HEK293 (cell line): ENCODE data around the gene FBXW2.

ENCODE experiments used
- CTCF ChIA-PET: fragments of 350-600 bp; formaldehyde crosslinking; extraction: SDS; loops from one replicate; lab custom pipeline; 2021; ENCODE audit warnings: antibody characterized with exemption; lab: Yijun Ruan, JAX
- POLR2A ChIA-PET: fragments of 300-600 bp; formaldehyde crosslinking; extraction: SDS; loops from one replicate; lab custom pipeline; 2020; ENCODE audit warnings: antibody characterized with exemption, inconsistent platforms; lab: Yijun Ruan, JAX
- H3K27ac ChIP-seq: fragments of 200-500 bp; sonication (Bioruptor generic); 2 replicates; pipeline ENCODE4 v1.5.1; 2014; ENCODE audit warnings: low read depth, low read length, control low read depth, inconsistent platforms; ENCODE audit errors: extremely low read depth
- H3K36me3 ChIP-seq, 2 experiments: fragments of 200-500 bp in 1 of 2; sonication (Bioruptor generic) in 1 of 2; 1 replicate in 1 of 2; 2 replicates in 1 of 2; pipeline ENCODE4 v1.5.1; 2014 to 2017; ENCODE audit warnings: inconsistent platforms in 2 of 2, low read length in 2 of 2; ENCODE audit not compliant: control insufficient read depth in 2 of 2, insufficient read depth in 1 of 2
- H3K4me1 ChIP-seq: fragments of 200-500 bp; sonication (Bioruptor generic); 2 replicates; pipeline ENCODE4 v1.5.1; 2014; ENCODE audit warnings: mild to moderate bottlenecking, low read length, inconsistent platforms; ENCODE audit not compliant: control insufficient read depth, insufficient read depth
- H3K4me3 ChIP-seq: 2 replicates; pipeline ENCODE4 v1.5.1; 2011; ENCODE audit warnings: low read depth, mild to moderate bottlenecking, control low read depth, low read length, moderate library complexity
- H3K9me3 ChIP-seq: fragments of 200-500 bp; sonication (Bioruptor generic); 2 replicates; pipeline ENCODE4 v1.5.1; 2014; ENCODE audit warnings: low read depth, low read length, inconsistent platforms; ENCODE audit not compliant: control insufficient read depth, insufficient read depth
- PRDM1 ChIP-seq: fragments of 450-650 bp; formaldehyde crosslinking; IDR thresholded peaks from 2 replicates; pipeline ENCODE4; 2016; ENCODE audit warnings: missing biosample characterization, missing genetic modification characterization
- SP7 ChIP-seq: fragments of 450-650 bp; formaldehyde crosslinking; IDR thresholded peaks from 2 replicates; pipeline ENCODE4 v1.5.1; 2016; ENCODE audit warnings: missing biosample characterization, missing genetic modification characterization
- ZFHX2 ChIP-seq: fragments of 450-650 bp; formaldehyde crosslinking; conservative IDR thresholded peaks from 2 replicates; pipeline ENCODE4 v1.5.1; 2016; ENCODE audit warnings: missing biosample characterization, missing genetic modification characterization
- ZNF10 ChIP-seq: fragments of 450-650 bp; formaldehyde crosslinking; IDR thresholded peaks from 2 replicates; pipeline ENCODE4 v1.5.1; 2017; ENCODE audit warnings: missing biosample characterization, missing genetic modification characterization
- ZNF112 ChIP-seq: fragments of 450-650 bp; formaldehyde crosslinking; IDR thresholded peaks from 2 replicates; pipeline ENCODE4 v1.5.0; 2017; ENCODE audit warnings: missing biosample characterization, missing genetic modification characterization
- ZNF121 ChIP-seq: fragments of 450-650 bp; formaldehyde crosslinking; IDR thresholded peaks from 2 replicates; pipeline ENCODE4 v1.5.1; 2016; ENCODE audit warnings: missing biosample characterization, missing genetic modification characterization
- ZNF133 ChIP-seq: fragments of 450-650 bp; formaldehyde crosslinking; IDR thresholded peaks from 2 replicates; pipeline ENCODE4 v1.5.1; 2016; ENCODE audit warnings: missing biosample characterization, missing genetic modification characterization
- ZNF140 ChIP-seq: fragments of 450-650 bp; formaldehyde crosslinking; IDR thresholded peaks from 2 replicates; pipeline ENCODE4 v1.5.1; 2016; ENCODE audit warnings: missing biosample characterization, missing genetic modification characterization
- ZNF23 ChIP-seq: fragments of 450-650 bp; formaldehyde crosslinking; IDR thresholded peaks from 2 replicates; pipeline ENCODE4 v1.5.1; 2016; ENCODE audit warnings: missing biosample characterization, missing genetic modification characterization, borderline replicate concordance
- ZNF26 ChIP-seq: fragments of 450-650 bp; formaldehyde crosslinking; IDR thresholded peaks from 2 replicates; pipeline ENCODE4 v1.5.1; 2016; ENCODE audit warnings: missing biosample characterization, missing genetic modification characterization
- ZNF335 ChIP-seq: fragments of 450-650 bp; formaldehyde crosslinking; conservative IDR thresholded peaks from 2 replicates; pipeline ENCODE4 v1.5.1; 2016; ENCODE audit warnings: missing biosample characterization, missing genetic modification characterization
- ZNF350 ChIP-seq: fragments of 450-650 bp; formaldehyde crosslinking; IDR thresholded peaks from 2 replicates; pipeline ENCODE4 v1.5.0; 2017; ENCODE audit warnings: missing biosample characterization, mild to moderate bottlenecking, missing genetic modification characterization
- ZNF433 ChIP-seq: fragments of 450-650 bp; formaldehyde crosslinking; IDR thresholded peaks from 2 replicates; pipeline ENCODE4 v1.5.1; 2016; ENCODE audit warnings: missing biosample characterization, missing genetic modification characterization, low read depth
- ZNF610 ChIP-seq: fragments of 450-650 bp; formaldehyde crosslinking; IDR thresholded peaks from 2 replicates; pipeline ENCODE4 v1.5.1; 2016; ENCODE audit warnings: missing biosample characterization, missing genetic modification characterization, borderline replicate concordance
- ZNF623 ChIP-seq: fragments of 450-650 bp; formaldehyde crosslinking; IDR thresholded peaks from 2 replicates; pipeline ENCODE4 v1.5.1; 2016; ENCODE audit warnings: missing biosample characterization, missing genetic modification characterization
- ZNF791 ChIP-seq: fragments of 450-650 bp; formaldehyde crosslinking; IDR thresholded peaks from 2 replicates; pipeline ENCODE4 v1.5.1; 2016; ENCODE audit warnings: missing biosample characterization, missing genetic modification characterization
- ZXDB ChIP-seq: fragments of 450-650 bp; formaldehyde crosslinking; IDR thresholded peaks from 2 replicates; pipeline ENCODE4 v1.5.1; 2016; ENCODE audit warnings: missing biosample characterization, missing genetic modification characterization
- TF ChIP-seq, protein P1 (sequence below): fragments of 450-650 bp; formaldehyde crosslinking; IDR thresholded peaks from 2 replicates; pipeline ENCODE4 v1.5.1; 2016; ENCODE audit warnings: missing biosample characterization, missing genetic modification characterization
- TF ChIP-seq, protein P2 (sequence below): fragments of 450-650 bp; formaldehyde crosslinking; IDR thresholded peaks from 2 replicates; pipeline ENCODE4 v1.5.1; 2016; ENCODE audit warnings: missing biosample characterization, missing genetic modification characterization
- TF ChIP-seq, protein P3 (sequence below): fragments of 450-650 bp; IDR thresholded peaks from 2 replicates; pipeline ENCODE4 v1.5.1; 2018; ENCODE audit warnings: missing biosample characterization, missing genetic modification characterization

The FBXW2 gene

GRCh38 chr9:120778758-120779157, 14.5 kb downstream of the FBXW2 start:
- H3K4me1 ChIP-seq = no peaks in the 10 kb centered on the region
- CTCF ChIA-PET = interaction anchor here (0.9 to 1.6 kb wide), 2 partner anchors 19 to 23 kb away, joined by 3 to 7 read pairs; no protein-coding TSS in a partner anchor
- peaks cover 5 to 48% of the 10 kb centered on the region in 2 experiments for H3K36me3 ChIP-seq
- POLR2A ChIA-PET = interaction anchor here (0.6 kb wide), 1 partner anchor 14 kb away, joined by 3 read pairs; the partner anchor contains the start of gene FBXW2
- no peaks in the 10 kb centered on the region for H3K9me3 ChIP-seq
- no peak for TF ChIP-seq ZNF26 (tag by site-specific recombination)
- no peak for TF ChIP-seq SP7 (tag by site-specific recombination)
- TF ChIP-seq, protein P1, sequence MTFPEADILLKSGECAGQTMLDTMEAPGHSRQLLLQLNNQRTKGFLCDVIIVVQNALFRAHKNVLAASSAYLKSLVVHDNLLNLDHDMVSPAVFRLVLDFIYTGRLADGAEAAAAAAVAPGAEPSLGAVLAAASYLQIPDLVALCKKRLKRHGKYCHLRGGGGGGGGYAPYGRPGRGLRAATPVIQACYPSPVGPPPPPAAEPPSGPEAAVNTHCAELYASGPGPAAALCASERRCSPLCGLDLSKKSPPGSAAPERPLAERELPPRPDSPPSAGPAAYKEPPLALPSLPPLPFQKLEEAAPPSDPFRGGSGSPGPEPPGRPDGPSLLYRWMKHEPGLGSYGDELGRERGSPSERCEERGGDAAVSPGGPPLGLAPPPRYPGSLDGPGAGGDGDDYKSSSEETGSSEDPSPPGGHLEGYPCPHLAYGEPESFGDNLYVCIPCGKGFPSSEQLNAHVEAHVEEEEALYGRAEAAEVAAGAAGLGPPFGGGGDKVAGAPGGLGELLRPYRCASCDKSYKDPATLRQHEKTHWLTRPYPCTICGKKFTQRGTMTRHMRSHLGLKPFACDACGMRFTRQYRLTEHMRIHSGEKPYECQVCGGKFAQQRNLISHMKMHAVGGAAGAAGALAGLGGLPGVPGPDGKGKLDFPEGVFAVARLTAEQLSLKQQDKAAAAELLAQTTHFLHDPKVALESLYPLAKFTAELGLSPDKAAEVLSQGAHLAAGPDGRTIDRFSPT (tag by site-specific recombination) = no peak
- TF ChIP-seq ZNF112 (tag by site-specific recombination) = no peak
- H3K27ac ChIP-seq = no peak overlapping the region
- H3K4me3 ChIP-seq = no peak overlapping the region

- H3K4me3 ChIP-seq = no peak overlapping the region
- H3K4me1 ChIP-seq = no peaks in the 10 kb centered on the region
- H3K36me3 ChIP-seq = peaks cover 5 to 52% of the 10 kb centered on the region in 2 experiments
- ChIA-PET POLR2A (no interaction called here), CTCF (no interaction called here)
- no peak for TF ChIP-seq PRDM1 (tag by site-specific recombination)
- TF ChIP-seq ZNF140 = no peak
- TF ChIP-seq ZNF133 (tag by site-specific recombination) = no peak
- TF ChIP-seq ZNF23 = no peak
- no peak for TF ChIP-seq ZNF610 (tag by site-specific recombination)
- TF ChIP-seq ZXDB (tag by site-specific recombination) = no peak
- TF ChIP-seq, protein P2, sequence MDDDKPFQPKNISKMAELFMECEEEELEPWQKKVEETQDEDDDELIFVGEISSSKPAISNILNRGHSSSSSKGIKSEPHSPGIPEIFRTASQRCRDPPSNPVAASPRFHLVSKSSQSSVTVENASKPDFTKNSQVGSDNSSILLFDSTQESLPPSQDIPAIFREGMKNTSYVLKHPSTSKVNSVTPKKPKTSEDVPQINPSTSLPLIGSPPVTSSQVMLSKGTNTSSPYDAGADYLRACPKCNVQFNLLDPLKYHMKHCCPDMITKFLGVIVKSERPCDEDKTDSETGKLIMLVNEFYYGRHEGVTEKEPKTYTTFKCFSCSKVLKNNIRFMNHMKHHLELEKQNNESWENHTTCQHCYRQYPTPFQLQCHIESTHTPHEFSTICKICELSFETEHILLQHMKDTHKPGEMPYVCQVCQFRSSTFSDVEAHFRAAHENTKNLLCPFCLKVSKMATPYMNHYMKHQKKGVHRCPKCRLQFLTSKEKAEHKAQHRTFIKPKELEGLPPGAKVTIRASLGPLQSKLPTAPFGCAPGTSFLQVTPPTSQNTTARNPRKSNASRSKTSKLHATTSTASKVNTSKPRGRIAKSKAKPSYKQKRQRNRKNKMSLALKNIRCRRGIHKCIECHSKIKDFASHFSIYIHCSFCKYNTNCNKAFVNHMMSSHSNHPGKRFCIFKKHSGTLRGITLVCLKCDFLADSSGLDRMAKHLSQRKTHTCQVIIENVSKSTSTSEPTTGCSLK (tag by site-specific recombination) = no peak
- TF ChIP-seq ZNF121 = no peak
- no peak for TF ChIP-seq ZNF350 (tag by site-specific recombination)
- TF ChIP-seq ZNF791 (tag by site-specific recombination) = no peak
- no peak for TF ChIP-seq ZNF433 (tag by site-specific recombination)
- TF ChIP-seq ZNF10 (tag by site-specific recombination) = no peak
- TF ChIP-seq ZNF335 (tag by site-specific recombination) = no peak
- TF ChIP-seq, protein P3, sequence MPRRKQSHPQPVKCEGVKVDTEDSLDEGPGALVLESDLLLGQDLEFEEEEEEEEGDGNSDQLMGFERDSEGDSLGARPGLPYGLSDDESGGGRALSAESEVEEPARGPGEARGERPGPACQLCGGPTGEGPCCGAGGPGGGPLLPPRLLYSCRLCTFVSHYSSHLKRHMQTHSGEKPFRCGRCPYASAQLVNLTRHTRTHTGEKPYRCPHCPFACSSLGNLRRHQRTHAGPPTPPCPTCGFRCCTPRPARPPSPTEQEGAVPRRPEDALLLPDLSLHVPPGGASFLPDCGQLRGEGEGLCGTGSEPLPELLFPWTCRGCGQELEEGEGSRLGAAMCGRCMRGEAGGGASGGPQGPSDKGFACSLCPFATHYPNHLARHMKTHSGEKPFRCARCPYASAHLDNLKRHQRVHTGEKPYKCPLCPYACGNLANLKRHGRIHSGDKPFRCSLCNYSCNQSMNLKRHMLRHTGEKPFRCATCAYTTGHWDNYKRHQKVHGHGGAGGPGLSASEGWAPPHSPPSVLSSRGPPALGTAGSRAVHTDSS (tag by site-specific recombination) = no peak
- no peak for TF ChIP-seq ZFHX2
- no peak for TF ChIP-seq ZNF623
- no peak overlapping the region for H3K27ac ChIP-seq
- H3K9me3 ChIP-seq = no peaks in the 10 kb centered on the region
These were observed 16.0 kb downstream of the FBXW2 start for GRCh38 chr9:120777229-120777628.
